OCI-LY3 (cell line): Measurements from ENCODE around the gene SDK2.

Source experiments
- H2AFZ ChIP-seq: fragments of 200-600, 300-600 bp; shearing (Covaris generic); 2 replicates; pipeline ENCODE4 v1.6.0; 2014; ENCODE audit warnings: antibody characterized with exemption, low read depth, low read length
- H3K27ac ChIP-seq: fragments of 200-600, 300-600 bp; sonication (generic); 2 replicates; pipeline ENCODE4 v1.5.1; 2014; ENCODE audit warnings: mild to moderate bottlenecking, low read length, moderate library complexity, mixed read lengths
- H3K27me3 ChIP-seq: fragments of 200-600, 300-600 bp; sonication (generic); 2 replicates; pipeline ENCODE4 v1.6.1; 2014; ENCODE audit warnings: low read depth, low read length, mixed read lengths
- H3K36me3 ChIP-seq: fragments of 200-600, 300-600 bp; sonication (generic); replicated peaks from 2 replicates; pipeline ENCODE3; 2014; ENCODE audit warnings: low read depth, low read length, mixed read lengths
- H3K4me1 ChIP-seq: fragments of 300-600, 200-600 bp; sonication (generic); 2 replicates; pipeline ENCODE4 v1.6.1; 2014; ENCODE audit warnings: low read length, mixed read lengths
- H3K4me2 ChIP-seq: fragments of 200-600, 300-600 bp; sonication (generic); 2 replicates; pipeline ENCODE4 v1.6.1; 2014; ENCODE audit warnings: low read length, mixed read lengths
- H3K4me3 ChIP-seq: fragments of 300-600, 200-600 bp; sonication (generic); 2 replicates; pipeline ENCODE4 v1.5.1; 2014; ENCODE audit warnings: antibody characterized with exemption, mild to moderate bottlenecking, low read length, moderate library complexity
- H3K79me2 ChIP-seq: fragments of 300-600, 200-600 bp; shearing (Covaris generic); 2 replicates; pipeline ENCODE4 v1.6.1; 2014; ENCODE audit warnings: mild to moderate bottlenecking, low read length, mixed read lengths
- H3K9ac ChIP-seq: fragments of 300-600, 200-600 bp; shearing (Covaris generic); 2 replicates; pipeline ENCODE4 v1.6.0; 2014; ENCODE audit warnings: mild to moderate bottlenecking, low read length, moderate library complexity
- H3K9me3 ChIP-seq: fragments of 200-600, 300-600 bp; shearing (Covaris generic); 2 replicates; pipeline ENCODE4 v1.6.1; 2014; ENCODE audit warnings: low read length, mixed read lengths; ENCODE audit not compliant: insufficient read depth
- H4K20me1 ChIP-seq: fragments of 200-600, 300-600 bp; sonication (generic); 2 replicates; pipeline ENCODE4 v1.6.1; 2016; ENCODE audit warnings: low read length, mixed read lengths; ENCODE audit not compliant: insufficient read depth
- EZH2phosphoT487 ChIP-seq: fragments of 200-600 bp; shearing (Covaris generic); IDR thresholded peaks from 2 replicates; pipeline ENCODE4 v1.6.1; 2018; ENCODE audit warnings: antibody characterized with exemption, mixed run types, low read depth
- TF ChIP-seq, protein P1 (sequence below): fragments of 200-600, 300-600 bp; sonication (generic); IDR thresholded peaks from 2 replicates; pipeline ENCODE4 v1.5.1; 2014; ENCODE audit warnings: antibody characterized with exemption, low read length, low read depth

The SDK2 gene

DNA sequence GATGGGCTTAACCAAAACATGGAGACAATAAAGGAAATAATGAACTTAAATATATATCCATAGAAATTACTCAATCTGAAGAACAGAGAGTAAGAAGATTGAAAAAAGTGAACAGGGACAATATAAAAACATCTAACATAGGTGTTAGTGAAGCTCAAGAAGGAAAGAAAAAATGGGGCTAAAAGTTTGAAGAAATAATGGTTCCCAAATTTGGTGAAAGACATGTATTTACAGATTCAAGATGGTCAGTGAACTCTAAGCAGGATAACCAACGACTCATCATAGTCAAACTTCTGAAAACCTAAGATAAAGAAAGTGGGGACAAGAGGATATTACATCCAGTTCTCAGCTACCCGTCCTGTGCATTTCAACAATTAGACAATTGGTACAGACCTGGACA, 22.6 kb downstream of the SDK2 start:
- Histone ChIP-seq H3K9ac (no peak overlapping the region), H3K36me3 (no peaks in the 10 kb centered on the region), H3K4me1 (no peaks in the 10 kb centered on the region), H4K20me1 (no peaks in the 10 kb centered on the region), H3K4me3 (no peak overlapping the region), H2AFZ (no peak overlapping the region), H3K4me2 (no peak overlapping the region), H3K27ac (no peak overlapping the region), H3K27me3 (peaks cover 15% of the 10 kb centered on the region; the same call in 1 of the 2 replicates), H3K9me3 (no peaks in the 10 kb centered on the region), H3K79me2 (no peaks in the 10 kb centered on the region)
- TF ChIP-seq, protein P1, sequence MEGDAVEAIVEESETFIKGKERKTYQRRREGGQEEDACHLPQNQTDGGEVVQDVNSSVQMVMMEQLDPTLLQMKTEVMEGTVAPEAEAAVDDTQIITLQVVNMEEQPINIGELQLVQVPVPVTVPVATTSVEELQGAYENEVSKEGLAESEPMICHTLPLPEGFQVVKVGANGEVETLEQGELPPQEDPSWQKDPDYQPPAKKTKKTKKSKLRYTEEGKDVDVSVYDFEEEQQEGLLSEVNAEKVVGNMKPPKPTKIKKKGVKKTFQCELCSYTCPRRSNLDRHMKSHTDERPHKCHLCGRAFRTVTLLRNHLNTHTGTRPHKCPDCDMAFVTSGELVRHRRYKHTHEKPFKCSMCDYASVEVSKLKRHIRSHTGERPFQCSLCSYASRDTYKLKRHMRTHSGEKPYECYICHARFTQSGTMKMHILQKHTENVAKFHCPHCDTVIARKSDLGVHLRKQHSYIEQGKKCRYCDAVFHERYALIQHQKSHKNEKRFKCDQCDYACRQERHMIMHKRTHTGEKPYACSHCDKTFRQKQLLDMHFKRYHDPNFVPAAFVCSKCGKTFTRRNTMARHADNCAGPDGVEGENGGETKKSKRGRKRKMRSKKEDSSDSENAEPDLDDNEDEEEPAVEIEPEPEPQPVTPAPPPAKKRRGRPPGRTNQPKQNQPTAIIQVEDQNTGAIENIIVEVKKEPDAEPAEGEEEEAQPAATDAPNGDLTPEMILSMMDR: no peak
- no peak for TF ChIP-seq EZH2phosphoT487

DNA sequence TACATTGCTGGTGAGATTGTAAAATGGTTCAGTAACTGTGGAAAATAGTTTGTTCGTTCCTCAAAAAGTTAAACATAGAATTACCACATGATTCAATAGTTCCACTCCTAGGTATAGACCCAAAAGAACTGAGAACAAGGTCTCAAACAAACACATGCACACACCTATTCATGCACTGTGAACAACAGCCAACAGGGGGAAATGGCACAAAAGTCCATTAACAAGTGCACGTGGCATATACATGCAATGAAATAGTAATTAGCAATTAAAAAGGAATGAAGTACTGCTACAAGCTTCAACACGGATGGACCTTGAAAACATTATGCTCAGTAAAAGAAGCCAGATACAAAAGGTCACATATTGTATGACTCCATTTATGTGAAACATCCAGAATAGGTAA, 23.8 kb downstream of the SDK2 start:
- no peaks in the 10 kb centered on the region for H3K79me2 ChIP-seq
- no peaks in the 10 kb centered on the region for H4K20me1 ChIP-seq
- H3K27ac ChIP-seq: no peak overlapping the region
- H3K4me2 ChIP-seq: no peak overlapping the region
- H3K36me3 ChIP-seq: no peaks in the 10 kb centered on the region
- H3K27me3 ChIP-seq: peaks cover 15% of the 10 kb centered on the region; the same call in 1 of the 2 replicates
- TF ChIP-seq, protein P1: no peak
- no peak for TF ChIP-seq EZH2phosphoT487
- no peak overlapping the region for H2AFZ ChIP-seq
- no peaks in the 10 kb centered on the region for H3K9me3 ChIP-seq
- no peaks in the 10 kb centered on the region for H3K4me1 ChIP-seq
- H3K4me3 ChIP-seq: no peak overlapping the region
- H3K9ac ChIP-seq: no peak overlapping the region

DNA sequence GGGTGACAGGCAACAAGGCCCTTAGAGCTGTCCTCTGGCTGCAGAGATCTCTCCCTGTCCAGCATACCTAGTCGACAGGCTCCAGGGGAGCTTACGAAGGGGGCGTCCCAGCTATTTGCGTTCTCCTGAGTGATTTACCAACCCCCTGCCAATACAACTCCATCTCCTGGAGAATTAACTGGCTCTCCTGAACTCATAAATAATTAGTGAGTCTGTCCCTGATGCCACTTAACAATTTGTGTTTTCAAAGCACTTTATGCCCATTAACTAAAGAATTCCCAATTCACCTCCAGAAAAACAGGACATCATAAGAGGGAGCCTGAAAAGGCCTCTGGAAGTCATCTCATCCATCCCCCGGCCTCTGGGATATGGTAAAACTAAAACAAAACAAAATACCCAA, 26.7 kb downstream of the SDK2 start:
- no peaks in the 10 kb centered on the region for H3K9me3 ChIP-seq
- H2AFZ ChIP-seq: no peak overlapping the region
- H3K27ac ChIP-seq: no peak overlapping the region
- H3K4me2 ChIP-seq: no peak overlapping the region
- no peaks in the 10 kb centered on the region for H4K20me1 ChIP-seq
- TF ChIP-seq, protein P1: no peak
- no peak for TF ChIP-seq EZH2phosphoT487
- H3K27me3 ChIP-seq: peaks cover 15% of the 10 kb centered on the region; the same call in 1 of the 2 replicates
- H3K9ac ChIP-seq: no peak overlapping the region
- no peaks in the 10 kb centered on the region for H3K79me2 ChIP-seq
- no peak overlapping the region for H3K4me3 ChIP-seq
- no peaks in the 10 kb centered on the region for H3K4me1 ChIP-seq
- no peaks in the 10 kb centered on the region for H3K36me3 ChIP-seq

DNA sequence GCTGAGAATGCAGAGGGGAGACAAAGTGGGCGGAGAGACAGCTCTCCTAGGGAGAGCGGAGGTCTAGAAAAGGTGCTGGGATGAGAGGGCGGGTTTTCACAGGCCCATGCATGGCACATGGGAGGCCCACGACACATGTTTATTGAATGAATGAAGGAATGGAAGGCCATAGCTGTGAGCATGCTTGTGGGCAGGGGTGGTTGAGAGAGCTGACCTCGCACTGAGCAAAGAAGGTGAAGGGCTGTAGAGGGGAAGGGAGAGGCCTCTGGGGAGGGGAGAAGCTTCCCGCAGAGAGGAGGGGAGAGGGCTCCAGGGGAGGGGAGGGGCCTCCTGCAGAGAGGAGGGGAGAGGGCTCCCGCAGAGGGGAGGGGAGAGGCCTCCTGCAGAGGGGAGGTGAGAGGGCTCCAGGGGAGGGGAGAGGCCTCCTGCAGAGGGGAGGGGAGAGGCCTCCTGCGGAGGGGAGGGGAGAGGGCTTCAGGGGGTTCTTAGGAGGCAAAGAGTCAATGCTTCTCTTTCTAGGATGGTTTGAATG, 27.3 kb downstream of the SDK2 start:
- Histone ChIP-seq H3K9ac (no peak overlapping the region), H2AFZ (no peak overlapping the region), H3K36me3 (no peaks in the 10 kb centered on the region), H3K4me2 (no peak overlapping the region), H3K79me2 (no peaks in the 10 kb centered on the region), H4K20me1 (no peaks in the 10 kb centered on the region), H3K4me3 (no peak overlapping the region), H3K27me3 (peaks cover 15% of the 10 kb centered on the region; the same call in 1 of the 2 replicates), H3K27ac (no peak overlapping the region), H3K4me1 (no peaks in the 10 kb centered on the region), H3K9me3 (no peaks in the 10 kb centered on the region)
- TF ChIP-seq, protein P1: no peak
- TF ChIP-seq EZH2phosphoT487: no peak
